GM06990 (cell line): ENCODE data around the gene RALGPS2.

Experiments used
- DNase-seq: peaks from one replicate; pipeline ENCODE4 v3.0.0-alpha.2; 2011; ENCODE audit not compliant: insufficient read length; ENCODE audit errors: extremely low read depth
- H3K27me3 ChIP-seq: replicated peaks from 2 replicates; pipeline ENCODE4 v1.6.0; 2011; ENCODE audit warnings: low read length; ENCODE audit not compliant: control insufficient read depth, insufficient read depth
- H3K36me3 ChIP-seq: 2 replicates; pipeline ENCODE4 v1.5.1; 2011; ENCODE audit warnings: low read length; ENCODE audit not compliant: control insufficient read depth, insufficient read depth
- H3K4me3 ChIP-seq: replicated peaks from 2 replicates; pipeline ENCODE4 v1.5.1; 2011; ENCODE audit warnings: low read depth, mild to moderate bottlenecking, control low read depth, low read length
- CTCF ChIP-seq: IDR thresholded peaks from 2 replicates; pipeline ENCODE4 v1.5.1; 2011; ENCODE audit warnings: low read length, control low read depth, mild to moderate bottlenecking, inconsistent platforms; ENCODE audit not compliant: insufficient read depth, poor library complexity, severe bottlenecking

Gene RALGPS2

DNA sequence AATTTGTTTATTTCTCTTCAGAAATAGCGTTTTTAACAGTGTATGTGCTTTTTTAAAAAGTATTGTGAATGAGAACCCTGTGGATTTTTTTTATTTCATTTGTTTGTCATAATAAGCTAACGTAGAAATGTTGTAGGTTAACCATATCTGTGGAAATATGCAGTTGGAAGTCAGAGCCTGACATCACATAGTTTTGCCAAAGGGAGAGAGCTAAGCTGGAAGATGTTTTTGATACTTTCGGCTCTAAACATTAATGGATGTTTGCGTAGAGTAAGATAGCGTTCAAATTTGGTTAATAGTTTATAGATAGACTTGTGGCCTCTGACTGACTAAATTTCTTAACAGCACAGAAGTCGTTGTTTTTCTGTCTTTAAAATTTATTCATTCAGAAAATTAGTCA lies 193.3 kb downstream of the RALGPS2 start:
- no peak overlapping the region for H3K4me3 ChIP-seq
- no peak for TF ChIP-seq CTCF
- no peaks in the 10 kb centered on the region for H3K36me3 ChIP-seq
- DNase-seq: no peak
- no peaks in the 10 kb centered on the region for H3K27me3 ChIP-seq

DNA sequence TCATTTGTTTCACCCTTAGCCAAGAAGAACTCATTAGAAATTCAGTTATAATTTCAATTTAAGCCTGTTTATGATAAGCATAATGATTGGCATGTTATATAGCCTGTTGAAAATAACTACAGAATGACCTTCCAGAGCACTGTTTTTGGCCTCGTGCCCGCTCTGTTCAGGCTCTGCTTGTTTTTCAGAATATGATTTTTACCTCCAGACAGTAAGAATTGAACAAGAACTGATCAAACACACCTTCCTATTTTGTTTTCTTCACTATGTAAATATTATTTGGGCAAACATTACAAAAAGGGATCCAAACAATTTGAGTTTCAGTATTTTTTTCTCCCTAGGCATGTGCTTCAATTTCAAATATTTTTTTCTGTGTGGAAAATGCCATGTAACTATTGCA lies 193.9 kb downstream of the RALGPS2 start:
- H3K27me3 ChIP-seq: no peaks in the 10 kb centered on the region
- H3K4me3 ChIP-seq: no peak overlapping the region
- no peak for TF ChIP-seq CTCF
- DNase-seq: no peak
- H3K36me3 ChIP-seq: no peaks in the 10 kb centered on the region

DNA sequence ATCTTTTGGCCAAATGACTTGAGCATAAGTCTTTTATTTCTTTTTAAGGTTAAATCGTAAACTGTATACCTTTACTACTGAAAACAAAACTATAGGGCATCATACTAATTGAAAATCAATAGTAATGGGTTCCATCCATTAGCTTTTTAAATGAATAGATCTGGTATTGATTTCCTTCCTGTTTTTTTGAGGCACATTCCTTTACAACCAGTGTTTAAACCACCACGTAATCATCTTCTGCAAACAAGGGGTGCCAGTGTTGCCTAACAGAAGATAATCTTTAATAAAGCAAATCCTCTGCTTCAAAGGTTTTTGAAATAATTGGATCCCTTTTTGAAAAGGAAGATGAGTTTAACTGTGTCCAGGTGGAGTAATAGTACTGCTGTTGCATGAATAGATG lies 194.5 kb downstream of the RALGPS2 start:
- Histone ChIP-seq H3K36me3 (no peaks in the 10 kb centered on the region), H3K4me3 (no peak overlapping the region), H3K27me3 (no peaks in the 10 kb centered on the region)
- DNase-seq: no peak
- no peak for TF ChIP-seq CTCF

GRCh38 chr1:178921499-178921898 lies 196.5 kb downstream of the RALGPS2 start:
- Histone ChIP-seq H3K4me3 (no peak overlapping the region), H3K36me3 (no peaks in the 10 kb centered on the region), H3K27me3 (no peaks in the 10 kb centered on the region)
- TF ChIP-seq CTCF: no peak
- DNase-seq: no peak

GRCh38 chr1:178923512-178923911 lies 198.5 kb downstream of the RALGPS2 start:
- Histone ChIP-seq H3K27me3 (no peaks in the 10 kb centered on the region), H3K36me3 (no peaks in the 10 kb centered on the region), H3K4me3 (no peak overlapping the region)
- TF ChIP-seq CTCF: no peak
- DNase-seq: no peak

- Histone ChIP-seq H3K36me3 (no peaks in the 10 kb centered on the region), H3K27me3 (no peaks in the 10 kb centered on the region), H3K4me3 (no peak overlapping the region)
- no peak for TF ChIP-seq CTCF
- DNase-seq: no peak
Measured at GRCh38 chr1:178926046-178926445, 201.0 kb downstream of the RALGPS2 start.
